ENCODE measurements around the gene MED13.
"Not testable (repeated sequence)": the region's sequence is repeated elsewhere in the genome, so short reads cannot be mapped to it uniquely, and the experiment has no call there.

GRCh38 chr17:61998534-61998933 lies 66.5 kb downstream of the MED13 start:
- TF ChIP-seq CTCF (IDR thresholded peaks at IDR 0.05; ENCODE audit: insufficient read depth, low read length); REST (IDR thresholded peaks at IDR 0.05; ENCODE audit: insufficient replicate concordance, low read depth); GABPA (IDR thresholded peaks at IDR 0.05; ENCODE audit: low read depth); SPI1 (IDR thresholded peaks at IDR 0.05; ENCODE audit: borderline replicate concordance, low read depth): not testable (repeated sequence)

Measured in HL-60 (cell line).